Mucosa of descending colon (tissue), 3 donors: Measurements from ENCODE around the gene CPNE7. TPM values are rescaled to one million over a fixed set of nuclear protein-coding genes. Genes with fewer than 3 reads are reported as not detected.

ENCODE experiments used
- ATAC-seq: fragments of 200-7000 bp; cut with Tn5 transposase; one replicate; pipeline ENCODE4 v1.9.1; 2020; ENCODE audit warnings: mild to moderate bottlenecking, moderate library complexity
- DNase-seq, 3 donors: peaks; one replicate each; pipeline ENCODE4 v3.0.0-alpha.2; 2020
- H3K36me3 ChIP-seq: fragments of 200-600 bp; one replicate; pipeline ENCODE4 v1.8.0; 2021; ENCODE audit warnings: low read depth, mild to moderate bottlenecking
- H3K4me1 ChIP-seq: fragments of 200-600 bp; one replicate; pipeline ENCODE4 v1.8.0; 2021; ENCODE audit warnings: low read depth, mild to moderate bottlenecking
- H3K4me3 ChIP-seq: fragments of 200-600 bp; one replicate; pipeline ENCODE4 v1.8.0; 2021; ENCODE audit warnings: mild to moderate bottlenecking
- H3K9me3 ChIP-seq: fragments of 200-600 bp; one replicate; pipeline ENCODE4 v1.8.0; 2021; ENCODE audit warnings: mild to moderate bottlenecking
- intact Hi-C, 2 donors: fragments of 100-400 bp; cut with DNase I in 1 of 2; cut with micrococcal nuclease in 1 of 2; formaldehyde crosslinking; loops; one replicate each; pipeline versions ENCODE4 v1.11.0 to v1.11.1; 2022; cut with DNase I, micrococcal nuclease
- total RNA-seq, 3 donors: library from RNA; stranded (reverse); fragmentation: NEBNext Ultra II Directional in 2 of 3; extraction: Animal tissue kit (Norgen Biotek cat#: 25700) in 2 of 3; gene quantifications; one replicate each; pipeline versions ENCODE4 v1.2.1 to v1.2.4, GENCODE V29; 2021 to 2023
- TF ChIP-seq, protein P1 (sequence below): fragments of 200-600 bp; IDR thresholded peaks from one replicate; pipeline ENCODE4 v1.8.0; 2022; ENCODE audit warnings: antibody characterized with exemption, mild to moderate bottlenecking
- donor health status: DM: no; HTN: no; CAD: no; lungs with moderate emphysema.
- donor health status: DM: no; HTN: no; CAD: no.
- donor health status: DM: no; HTN: yes; CAD: no.

Gene CPNE7
- total RNA-seq, 3 donors from 2014 or later = 0.72 to 2.0 (median 0.79) TPM

- H3K9me3 ChIP-seq = no peaks in the 10 kb centered on the region
- H3K4me3 ChIP-seq = no peak overlapping the region
- TF ChIP-seq, protein P1, sequence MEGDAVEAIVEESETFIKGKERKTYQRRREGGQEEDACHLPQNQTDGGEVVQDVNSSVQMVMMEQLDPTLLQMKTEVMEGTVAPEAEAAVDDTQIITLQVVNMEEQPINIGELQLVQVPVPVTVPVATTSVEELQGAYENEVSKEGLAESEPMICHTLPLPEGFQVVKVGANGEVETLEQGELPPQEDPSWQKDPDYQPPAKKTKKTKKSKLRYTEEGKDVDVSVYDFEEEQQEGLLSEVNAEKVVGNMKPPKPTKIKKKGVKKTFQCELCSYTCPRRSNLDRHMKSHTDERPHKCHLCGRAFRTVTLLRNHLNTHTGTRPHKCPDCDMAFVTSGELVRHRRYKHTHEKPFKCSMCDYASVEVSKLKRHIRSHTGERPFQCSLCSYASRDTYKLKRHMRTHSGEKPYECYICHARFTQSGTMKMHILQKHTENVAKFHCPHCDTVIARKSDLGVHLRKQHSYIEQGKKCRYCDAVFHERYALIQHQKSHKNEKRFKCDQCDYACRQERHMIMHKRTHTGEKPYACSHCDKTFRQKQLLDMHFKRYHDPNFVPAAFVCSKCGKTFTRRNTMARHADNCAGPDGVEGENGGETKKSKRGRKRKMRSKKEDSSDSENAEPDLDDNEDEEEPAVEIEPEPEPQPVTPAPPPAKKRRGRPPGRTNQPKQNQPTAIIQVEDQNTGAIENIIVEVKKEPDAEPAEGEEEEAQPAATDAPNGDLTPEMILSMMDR = no peak
- H3K36me3 ChIP-seq = no peaks in the 10 kb centered on the region
- peaks cover 21% of the 10 kb centered on the region for H3K4me1 ChIP-seq
- ATAC-seq (no peak), DNase-seq (no peak)
- intact Hi-C loops = no loop called here
These were observed 846 bp downstream of the CPNE7 start for GRCh38 chr16:89576153-89577054.

- H3K4me3 ChIP-seq = no peak overlapping the region
- H3K9me3 ChIP-seq = no peaks in the 10 kb centered on the region
- no peak for ATAC-seq
- intact Hi-C loops = no loop called here
- DNase-seq = peak in 1 of 3 donors; percentile 45
- TF ChIP-seq, protein P1 = no peak
- H3K36me3 ChIP-seq = no peaks in the 10 kb centered on the region
- H3K4me1 ChIP-seq = peaks cover 19% of the 10 kb centered on the region
These were observed 1.6 kb downstream of the CPNE7 start for GRCh38 chr16:89577055-89577759.

DNA sequence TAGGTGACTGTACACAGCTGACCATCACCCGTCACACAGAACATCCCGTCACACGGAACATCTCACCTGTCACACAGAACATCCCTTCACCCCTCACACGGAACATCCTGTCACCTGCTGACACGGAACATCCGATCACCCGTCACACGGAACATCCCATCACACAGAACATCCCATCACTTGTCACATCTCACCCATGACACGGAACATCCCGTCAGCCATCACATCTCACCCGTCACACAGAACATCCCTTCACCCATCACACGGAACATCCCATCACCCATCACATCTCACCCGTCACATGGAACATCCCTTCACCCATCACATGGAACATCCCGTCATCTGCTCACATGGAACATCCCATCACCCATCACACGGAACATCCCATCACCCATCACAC lies 3.8 kb downstream of the CPNE7 start:
- H3K9me3 ChIP-seq = no peaks in the 10 kb centered on the region
- TF ChIP-seq, protein P1 = no peak
- intact Hi-C loops = no loop called here
- no peaks in the 10 kb centered on the region for H3K36me3 ChIP-seq
- ATAC-seq (no peak), DNase-seq (no peak)
- no peak overlapping the region for H3K4me3 ChIP-seq
- H3K4me1 ChIP-seq = peaks cover 12% of the 10 kb centered on the region

DNA sequence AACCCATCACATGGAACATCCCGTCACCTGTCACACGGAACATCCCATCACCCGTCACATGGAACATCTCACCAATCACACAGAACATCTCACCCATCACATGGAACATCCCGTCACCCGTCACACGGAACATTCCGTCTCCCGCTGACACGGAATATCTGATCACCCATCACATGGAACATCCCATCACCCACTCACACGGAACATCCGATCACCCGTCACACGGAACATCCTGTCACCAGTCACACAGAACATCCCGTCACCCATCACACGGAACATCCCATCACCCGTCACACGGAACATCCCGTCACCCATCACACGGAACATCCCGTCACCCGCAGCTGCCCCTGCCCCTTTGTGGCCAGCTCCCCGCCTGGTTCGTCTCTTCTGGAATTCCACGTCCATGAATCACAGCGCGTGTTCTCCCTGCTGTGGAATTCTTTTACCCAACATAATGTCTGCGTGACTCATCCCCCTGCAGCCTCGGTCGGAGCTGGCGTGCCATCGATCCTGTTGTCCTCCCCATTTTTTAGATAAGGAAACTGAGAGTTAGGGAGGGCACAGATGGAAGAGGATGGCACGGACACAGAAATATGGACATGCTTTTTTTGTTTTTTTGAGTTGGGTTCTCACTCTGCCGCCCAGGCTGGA lies 5.6 kb downstream of the CPNE7 start:
- ATAC-seq = no peak
- H3K9me3 ChIP-seq = no peaks in the 10 kb centered on the region
- no peak overlapping the region for H3K4me3 ChIP-seq
- TF ChIP-seq, protein P1 = no peak
- intact Hi-C loops = no loop called here
- no peaks in the 10 kb centered on the region for H3K4me1 ChIP-seq
- H3K36me3 ChIP-seq = no peaks in the 10 kb centered on the region
- DNase-seq = peak in 1 of 3 donors; percentile 47

GRCh38 chr16:89581861-89582563 lies 6.5 kb downstream of the CPNE7 start:
- Histone ChIP-seq H3K9me3 (no peaks in the 10 kb centered on the region), H3K4me3 (no peak overlapping the region), H3K4me1 (no peaks in the 10 kb centered on the region), H3K36me3 (no peaks in the 10 kb centered on the region)
- peak in 1 of 3 donors; percentile 64 for DNase-seq
- intact Hi-C loops = no loop called here
- TF ChIP-seq, protein P1 = no peak
- ATAC-seq = peak; percentile 85
